ENCODE measurements around the gene DOCK1.

DNA sequence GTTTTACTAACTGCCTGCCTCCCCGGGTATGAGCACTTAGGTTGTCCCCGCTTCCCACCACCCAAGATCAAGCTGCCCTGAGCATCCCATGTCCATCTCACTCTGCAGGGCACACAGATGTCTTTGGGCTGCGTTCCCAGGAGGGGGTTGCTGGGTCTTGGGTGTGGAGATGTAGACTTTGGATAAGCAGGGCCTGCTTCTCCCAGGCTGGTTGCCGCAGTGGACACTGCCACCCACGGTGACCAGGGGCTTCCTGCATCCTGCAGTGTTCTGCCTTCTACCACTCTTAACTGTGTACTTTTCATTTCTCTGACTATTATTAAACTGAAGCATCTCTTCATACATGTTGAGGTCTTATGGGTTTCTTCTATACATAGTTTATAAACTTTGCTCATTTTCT lies 70.0 kb downstream of the DOCK1 start:
- no peak for TF ChIP-seq POLR2A (IDR thresholded peaks at IDR 0.05)
- TF ChIP-seq, protein P1, sequence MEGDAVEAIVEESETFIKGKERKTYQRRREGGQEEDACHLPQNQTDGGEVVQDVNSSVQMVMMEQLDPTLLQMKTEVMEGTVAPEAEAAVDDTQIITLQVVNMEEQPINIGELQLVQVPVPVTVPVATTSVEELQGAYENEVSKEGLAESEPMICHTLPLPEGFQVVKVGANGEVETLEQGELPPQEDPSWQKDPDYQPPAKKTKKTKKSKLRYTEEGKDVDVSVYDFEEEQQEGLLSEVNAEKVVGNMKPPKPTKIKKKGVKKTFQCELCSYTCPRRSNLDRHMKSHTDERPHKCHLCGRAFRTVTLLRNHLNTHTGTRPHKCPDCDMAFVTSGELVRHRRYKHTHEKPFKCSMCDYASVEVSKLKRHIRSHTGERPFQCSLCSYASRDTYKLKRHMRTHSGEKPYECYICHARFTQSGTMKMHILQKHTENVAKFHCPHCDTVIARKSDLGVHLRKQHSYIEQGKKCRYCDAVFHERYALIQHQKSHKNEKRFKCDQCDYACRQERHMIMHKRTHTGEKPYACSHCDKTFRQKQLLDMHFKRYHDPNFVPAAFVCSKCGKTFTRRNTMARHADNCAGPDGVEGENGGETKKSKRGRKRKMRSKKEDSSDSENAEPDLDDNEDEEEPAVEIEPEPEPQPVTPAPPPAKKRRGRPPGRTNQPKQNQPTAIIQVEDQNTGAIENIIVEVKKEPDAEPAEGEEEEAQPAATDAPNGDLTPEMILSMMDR (IDR thresholded peaks at IDR 0.05), result no peak
